Measurements from ENCODE around the gene METTL15. TPM values are rescaled to one million over a fixed set of nuclear protein-coding genes. Genes with fewer than 3 reads are reported as not detected.
"Not testable (repeated sequence)": the region's sequence is repeated elsewhere in the genome, so short reads cannot be mapped to it uniquely, and the experiment has no call there.

METTL15 gene
- total and polyA plus RNA-seq, 2 donors (not counting 1 experiment from before 2014, with no cell fraction given): 3.9 to 19.7 TPM

GRCh38 chr11:28289444-28289843, 181.3 kb downstream of the METTL15 start:
- H3K9ac ChIP-seq (ENCODE audit: low read length): no peak overlapping the region
- no peak overlapping the region for H2AFZ ChIP-seq (ENCODE audit: insufficient read depth, low read depth, low read length, poor library complexity, severe bottlenecking)
- H3K27ac ChIP-seq (ENCODE audit: low read length in 2 of 2): no peak overlapping the region
- no peaks in the 10 kb centered on the region for H3K27me3 ChIP-seq (replicated peaks in 1 of 4; ENCODE audit: control extremely low read depth in 1 of 4, control insufficient read depth in 3 of 4, insufficient read depth in 4 of 4, low read length in 3 of 4)
- H3K9me3 Mint-ChIP-seq (ENCODE audit: insufficient read depth): no peaks in the 10 kb centered on the region
- no peak overlapping the region for H3K4me2 ChIP-seq (replicated peaks; ENCODE audit: low read depth, low read length, poor library complexity, severe bottlenecking)
- no peak overlapping the region for H3K4me3 ChIP-seq (ENCODE audit: control extremely low read depth in 1 of 5, extremely low read depth in 1 of 5, insufficient read depth in 1 of 5, low read depth in 2 of 5, low read length in 4 of 5)
- H3K36me3 ChIP-seq (replicated peaks in 1 of 2; ENCODE audit: control extremely low read depth in 1 of 2, control insufficient read depth in 1 of 2, extremely low read depth in 1 of 2, insufficient read depth in 2 of 2, low read length in 1 of 2): no peaks in the 10 kb centered on the region
- POLR2A ChIA-PET: no interaction called here
- H3K4me3 Mint-ChIP-seq: no peak overlapping the region
- H3K79me2 ChIP-seq (ENCODE audit: control insufficient read depth, insufficient read depth, low read length): no peaks in the 10 kb centered on the region
- no CpG with 5 or more reads among the region's 1 CpG for WGBS (ENCODE audit: insufficient coverage)
- TF ChIP-seq EZH2 (IDR thresholded peaks at IDR 0.05; ENCODE audit: borderline replicate concordance, insufficient read depth, low read depth, low read length, poor library complexity, severe bottlenecking): no peak
- TF ChIP-seq, protein P1, sequence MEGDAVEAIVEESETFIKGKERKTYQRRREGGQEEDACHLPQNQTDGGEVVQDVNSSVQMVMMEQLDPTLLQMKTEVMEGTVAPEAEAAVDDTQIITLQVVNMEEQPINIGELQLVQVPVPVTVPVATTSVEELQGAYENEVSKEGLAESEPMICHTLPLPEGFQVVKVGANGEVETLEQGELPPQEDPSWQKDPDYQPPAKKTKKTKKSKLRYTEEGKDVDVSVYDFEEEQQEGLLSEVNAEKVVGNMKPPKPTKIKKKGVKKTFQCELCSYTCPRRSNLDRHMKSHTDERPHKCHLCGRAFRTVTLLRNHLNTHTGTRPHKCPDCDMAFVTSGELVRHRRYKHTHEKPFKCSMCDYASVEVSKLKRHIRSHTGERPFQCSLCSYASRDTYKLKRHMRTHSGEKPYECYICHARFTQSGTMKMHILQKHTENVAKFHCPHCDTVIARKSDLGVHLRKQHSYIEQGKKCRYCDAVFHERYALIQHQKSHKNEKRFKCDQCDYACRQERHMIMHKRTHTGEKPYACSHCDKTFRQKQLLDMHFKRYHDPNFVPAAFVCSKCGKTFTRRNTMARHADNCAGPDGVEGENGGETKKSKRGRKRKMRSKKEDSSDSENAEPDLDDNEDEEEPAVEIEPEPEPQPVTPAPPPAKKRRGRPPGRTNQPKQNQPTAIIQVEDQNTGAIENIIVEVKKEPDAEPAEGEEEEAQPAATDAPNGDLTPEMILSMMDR (IDR thresholded peaks at IDR 0.05): no peak
- H3K4me1 ChIP-seq (ENCODE audit: control insufficient read depth in 2 of 2, insufficient read depth in 2 of 2, low read length in 2 of 2): no peaks in the 10 kb centered on the region
- ATAC-seq (ENCODE audit: low read depth) (no peak), DNase-seq (no peak)
- CTCF ChIA-PET: no interaction called here
- H4K20me1 ChIP-seq (ENCODE audit: control insufficient read depth, insufficient read depth, low read length, poor library complexity, severe bottlenecking): no peaks in the 10 kb centered on the region
- intact Hi-C loops (cut with micrococcal nuclease): no loop called here
- H3K27ac Mint-ChIP-seq: no peak overlapping the region
- no peaks in the 10 kb centered on the region for H3K27me3 Mint-ChIP-seq
- H3K4me1 Mint-ChIP-seq: no peaks in the 10 kb centered on the region
- H3K9me3 ChIP-seq (ENCODE audit: control extremely low read depth in 1 of 3, control insufficient read depth in 2 of 3, insufficient read depth in 1 of 3, low read length in 2 of 3): no peaks in the 10 kb centered on the region

GRCh38 chr11:28290995-28291394, 182.8 kb downstream of the METTL15 start:
- H4K20me1 ChIP-seq (ENCODE audit: control insufficient read depth, insufficient read depth, low read length, poor library complexity, severe bottlenecking); H3K36me3 ChIP-seq (replicated peaks in 1 of 2; ENCODE audit: control extremely low read depth in 1 of 2, control insufficient read depth in 1 of 2, extremely low read depth in 1 of 2, insufficient read depth in 2 of 2, low read length in 1 of 2); H3K4me2 ChIP-seq (replicated peaks; ENCODE audit: low read depth, low read length, poor library complexity, severe bottlenecking); H2AFZ ChIP-seq (ENCODE audit: insufficient read depth, low read depth, low read length, poor library complexity, severe bottlenecking); H3K27me3 ChIP-seq (replicated peaks in 1 of 4; ENCODE audit: control extremely low read depth in 1 of 4, control insufficient read depth in 3 of 4, insufficient read depth in 4 of 4, low read length in 3 of 4); intact Hi-C loops (cut with micrococcal nuclease); H3K79me2 ChIP-seq (ENCODE audit: control insufficient read depth, insufficient read depth, low read length); POLR2A ChIA-PET; H3K4me3 ChIP-seq (ENCODE audit: control extremely low read depth in 1 of 5, extremely low read depth in 1 of 5, insufficient read depth in 1 of 5, low read depth in 2 of 5, low read length in 4 of 5); ATAC-seq (ENCODE audit: low read depth); H3K9me3 ChIP-seq (ENCODE audit: control extremely low read depth in 1 of 3, control insufficient read depth in 2 of 3, insufficient read depth in 1 of 3, low read length in 2 of 3); H3K4me1 ChIP-seq (ENCODE audit: control insufficient read depth in 2 of 2, insufficient read depth in 2 of 2, low read length in 2 of 2); H3K9me3 Mint-ChIP-seq (ENCODE audit: insufficient read depth); DNase-seq; H3K9ac ChIP-seq (ENCODE audit: low read length); H3K4me3 Mint-ChIP-seq; CTCF ChIA-PET; H3K27ac ChIP-seq (ENCODE audit: low read length in 2 of 2); H3K27me3 Mint-ChIP-seq; H3K27ac Mint-ChIP-seq; H3K4me1 Mint-ChIP-seq: not testable (repeated sequence)
- no CpG with 5 or more reads among the region's 7 CpGs for WGBS (ENCODE audit: insufficient coverage)
